Kidney tubule cell (primary cell): ENCODE measurements around the gene TMEM205.
A peak's percentile ranks its signal among the peaks of the same experiment; 100 is the strongest.
"Not testable (repeated sequence)": the region's sequence is repeated elsewhere in the genome, so short reads cannot be mapped to it uniquely, and the experiment has no call there.

Experiments used
- DNase-seq: peaks from one replicate; pipeline ENCODE4 v3.0.0-alpha.2; 2018; ENCODE audit warnings: low spot score

Gene TMEM205

GRCh38 chr19:11373166-11373884, 27.3 kb upstream of the TMEM205 start:
- peak; percentile 31 for DNase-seq

- DNase-seq, result no peak
Measured at GRCh38 chr19:11370744-11371143, 24.7 kb upstream of the TMEM205 start.

- DNase-seq, result no peak
Measured at GRCh38 chr19:11367528-11367927, 21.5 kb upstream of the TMEM205 start.

GRCh38 chr19:11365557-11366117, 19.6 kb upstream of the TMEM205 start:
- no peak for DNase-seq

- no peak for DNase-seq
Measured at GRCh38 chr19:11364935-11365334, 18.9 kb upstream of the TMEM205 start.

GRCh38 chr19:11364296-11364904, 18.3 kb upstream of the TMEM205 start:
- DNase-seq, result no peak

- DNase-seq, result no peak
Measured at GRCh38 chr19:11363881-11364280, 17.8 kb upstream of the TMEM205 start.

GRCh38 chr19:11361771-11362731, 16.0 kb upstream of the TMEM205 start:
- no peak for DNase-seq

- DNase-seq, result peak; percentile 65
Measured at GRCh38 chr19:11361037-11361770, 15.1 kb upstream of the TMEM205 start.

GRCh38 chr19:11359421-11359820, 13.4 kb upstream of the TMEM205 start:
- DNase-seq, result no peak

- no peak for DNase-seq
Measured at GRCh38 chr19:11356676-11357550, 10.8 kb upstream of the TMEM205 start.

GRCh38 chr19:11356074-11356397, 10.0 kb upstream of the TMEM205 start:
- no peak for DNase-seq

- peak; percentile 85 for DNase-seq
Measured at GRCh38 chr19:11355160-11356073, 9.3 kb upstream of the TMEM205 start, which contains the start of gene PLPPR2. PLPPR2 (plus strand) TSS chr19:11355432; CDS start chr19:11357674, 2,242 bp downstream.

GRCh38 chr19:11354102-11354501, 8.0 kb upstream of the TMEM205 start:
- not testable (repeated sequence) for DNase-seq

GRCh38 chr19:11349171-11349570, 3.1 kb upstream of the TMEM205 start:
- no peak for DNase-seq

- DNase-seq, result no peak
Measured at GRCh38 chr19:11347546-11348039, 1.5 kb upstream of the TMEM205 start.

- no peak for DNase-seq
Measured at GRCh38 chr19:11345122-11345803, 805 bp downstream of the TMEM205 start.

- DNase-seq, result no peak
Measured at GRCh38 chr19:11342429-11342828, 3.6 kb downstream of the TMEM205 start.

- DNase-seq, result not testable (repeated sequence)
Measured at GRCh38 chr19:11340099-11340467, 6.0 kb downstream of the TMEM205 start.
